HG03103 (cell line): ENCODE data around the gene ANKMY2.
"Not testable (repeated sequence)": the region's sequence is repeated elsewhere in the genome, so short reads cannot be mapped to it uniquely, and the experiment has no call there.

Experiments
- ATAC-seq: cut with Tn5 transposase; IDR thresholded peaks from one replicate; pipeline ENCODE4 v1.9.1; 2021; ENCODE audit warnings: low read depth; ENCODE audit not compliant: unreplicated experiment

Gene ANKMY2

GRCh38 chr7:16645593-16646471 is at the start of gene ANKMY2, which contains the start of gene BZW2:
ANKMY2 (minus strand) TSS chr7:16645754; CDS start chr7:16645573, 181 bp downstream.
BZW2 (plus strand) TSS chr7:16646181; CDS start chr7:16665444, 19,263 bp downstream.
- ATAC-seq: peak; percentile 96

DNA sequence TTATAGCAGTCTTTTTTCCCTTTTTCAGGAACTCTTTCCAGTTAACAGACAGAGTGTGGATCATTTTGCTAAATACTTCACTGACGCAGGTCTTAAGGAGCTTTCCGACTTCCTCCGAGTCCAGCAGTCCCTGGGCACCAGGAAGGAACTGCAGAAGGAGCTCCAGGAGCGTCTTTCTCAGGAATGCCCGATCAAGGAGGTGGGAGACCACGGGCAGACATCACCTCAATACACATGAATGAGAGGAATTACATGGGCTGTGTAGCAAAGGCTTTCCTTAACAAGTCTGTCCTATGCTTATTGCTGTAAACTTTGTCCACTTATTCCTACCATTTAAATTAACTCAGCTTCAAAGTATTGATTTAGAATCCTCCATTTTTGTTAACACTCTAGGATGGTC is 49.3 kb upstream of the ANKMY2 start:
- ATAC-seq: no peak

DNA sequence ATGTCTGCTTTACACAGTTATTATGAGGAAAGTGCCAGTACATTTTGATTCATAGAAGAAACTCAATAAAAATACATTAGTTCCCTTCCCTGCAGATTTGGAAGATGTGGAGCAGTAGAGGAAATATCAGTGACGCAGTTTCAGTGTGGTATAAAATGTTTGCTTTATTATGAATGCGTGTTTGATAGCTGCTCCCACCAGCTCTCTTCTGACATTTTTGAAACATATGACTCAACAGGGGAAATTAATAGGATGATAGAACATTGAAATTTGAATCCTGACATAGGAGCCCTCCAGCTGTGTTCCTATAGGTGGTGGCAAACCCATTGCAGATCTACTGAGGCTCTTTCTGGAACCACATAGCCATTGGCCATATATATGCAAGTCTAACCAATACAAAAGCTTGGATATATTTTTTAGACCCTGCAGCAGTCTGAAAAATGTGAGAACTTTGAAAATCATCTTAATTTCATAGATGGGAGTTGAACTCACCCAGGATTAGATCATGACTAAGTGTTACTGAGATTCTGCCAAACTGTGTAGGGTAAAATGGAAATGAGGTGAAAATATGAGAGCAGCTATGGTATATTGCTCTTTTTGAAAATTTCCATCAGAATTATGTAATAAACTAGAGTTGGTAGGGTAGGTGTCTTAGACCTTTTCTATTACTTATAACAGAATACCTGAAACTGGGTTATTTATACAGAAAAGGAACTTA is 48.2 kb upstream of the ANKMY2 start:
- no peak for ATAC-seq

- no peak for ATAC-seq
Measured at GRCh38 chr7:16691241-16691640, 45.7 kb upstream of the ANKMY2 start.

DNA sequence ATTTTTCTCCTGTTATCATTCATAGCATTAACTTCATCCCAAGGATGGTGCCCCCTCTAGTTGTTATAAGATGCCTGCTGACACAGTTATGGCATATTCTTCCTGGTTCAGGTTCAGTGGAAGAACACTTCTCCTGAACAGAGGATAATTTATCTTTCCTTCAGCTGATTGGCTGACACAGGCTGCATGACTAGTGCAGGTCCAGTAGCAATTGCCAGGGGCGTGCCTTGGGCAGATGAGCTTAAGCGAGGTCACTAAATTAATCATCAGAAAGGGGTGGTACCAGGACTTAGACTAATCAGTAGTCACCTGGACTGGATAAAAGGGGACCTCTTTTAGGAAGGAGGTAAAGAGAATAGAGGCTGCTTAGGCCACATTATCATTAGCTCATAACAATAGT is 42.7 kb upstream of the ANKMY2 start:
- no peak for ATAC-seq

DNA sequence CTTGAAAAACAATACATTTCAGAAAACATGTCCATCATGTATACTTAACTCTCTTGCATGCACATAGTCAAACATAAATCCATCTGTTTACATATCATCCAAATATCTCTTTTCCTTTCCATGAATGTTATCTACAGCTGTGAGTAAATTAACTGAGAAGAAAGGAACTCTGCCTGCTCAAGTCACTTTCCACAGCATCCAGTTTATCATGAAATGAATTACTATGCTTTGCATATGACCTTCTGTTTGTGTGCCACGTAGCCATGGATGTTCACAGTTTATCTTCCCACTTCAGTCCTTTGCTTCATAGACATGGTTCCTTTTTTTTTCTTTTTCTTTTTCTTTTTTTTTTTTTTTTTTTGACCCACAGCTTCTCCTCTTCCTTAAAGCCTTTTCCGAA is 40.0 kb upstream of the ANKMY2 start:
- ATAC-seq: no peak

DNA sequence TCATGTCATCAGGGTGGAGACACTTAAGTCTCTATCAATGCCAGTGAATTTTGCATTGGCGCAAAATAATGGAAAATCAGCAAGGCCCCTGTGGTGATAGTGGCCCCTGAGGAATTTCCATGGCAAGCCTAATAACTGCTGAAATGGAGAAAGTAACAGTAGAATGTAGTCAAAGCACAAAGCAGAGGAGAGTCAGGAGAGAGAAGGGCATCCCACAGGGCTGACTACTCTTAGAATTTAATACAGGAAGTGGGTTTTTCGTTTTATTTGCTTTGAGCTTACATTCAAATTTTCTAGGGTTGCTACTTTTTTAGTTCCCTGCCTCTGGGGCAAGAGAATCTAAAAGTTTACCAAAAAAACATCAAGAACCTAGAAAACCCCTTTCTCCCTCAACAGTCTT is 39.4 kb upstream of the ANKMY2 start:
- ATAC-seq: no peak

DNA sequence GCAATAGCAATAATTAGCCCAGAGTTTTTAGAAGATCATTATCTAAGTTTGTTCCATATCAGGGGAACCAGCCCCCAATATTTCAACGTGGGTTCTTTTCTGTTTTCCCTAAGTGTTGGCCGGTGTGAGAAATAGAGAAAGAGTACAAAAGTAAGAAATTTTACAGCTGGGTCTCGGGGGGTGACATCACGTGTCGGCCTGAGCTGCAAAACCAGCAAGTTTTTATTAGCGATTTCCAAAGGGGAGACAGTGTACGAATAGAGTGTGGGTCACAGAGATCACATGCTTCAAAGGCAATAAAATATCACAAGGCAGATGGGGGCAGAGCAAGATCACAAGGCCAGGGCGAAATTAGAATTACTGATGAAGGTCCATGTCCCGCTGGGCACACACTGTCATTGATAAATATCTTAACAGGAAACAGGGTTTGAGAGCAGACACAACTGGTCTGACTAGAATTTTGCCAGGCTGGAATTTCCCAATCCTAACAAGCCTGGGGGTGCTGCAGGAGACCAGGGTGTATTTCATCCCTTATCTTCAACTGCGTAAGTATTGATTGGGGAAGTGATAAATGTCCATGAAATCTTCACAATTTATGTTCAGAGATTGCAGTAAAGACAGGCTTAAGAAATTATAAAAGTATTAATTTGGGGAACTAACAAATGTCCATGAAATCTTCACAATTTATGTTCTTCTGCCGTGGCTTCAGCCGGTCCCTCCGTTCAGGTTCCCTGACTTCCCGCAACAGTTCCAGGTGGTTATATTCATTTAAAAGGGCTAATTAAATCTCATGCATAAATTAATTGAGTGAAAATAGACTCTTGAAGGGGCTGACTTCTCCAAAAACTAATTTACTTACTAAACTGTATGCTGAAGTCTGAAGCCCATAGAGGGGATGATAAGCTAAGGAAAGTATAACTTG is 33.4 kb upstream of the ANKMY2 start:
- ATAC-seq: not testable (repeated sequence)

DNA sequence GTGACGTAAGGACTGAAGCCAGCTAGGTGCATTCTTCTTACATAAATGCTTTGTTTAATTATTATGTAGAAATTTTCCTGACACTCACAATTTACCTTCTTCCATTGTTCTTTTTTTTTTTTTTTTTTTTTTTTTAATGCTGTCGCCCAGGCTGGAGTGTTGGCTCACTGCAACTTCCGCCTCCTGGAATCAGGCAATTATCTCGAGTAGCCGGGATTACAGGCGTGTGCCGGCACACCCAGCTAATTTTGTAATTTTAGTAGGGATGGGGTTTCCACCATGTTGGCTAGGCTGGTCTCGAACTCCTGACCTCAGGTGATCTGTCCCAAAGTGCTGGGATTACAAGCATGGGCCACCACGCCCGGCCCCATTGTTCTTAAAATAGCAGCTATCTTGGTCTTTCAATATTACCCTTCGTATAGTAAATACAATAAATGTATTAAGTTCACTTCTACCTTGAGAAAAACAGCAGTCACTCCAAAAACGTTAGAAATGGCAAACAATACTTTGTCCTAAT is 32.5 kb upstream of the ANKMY2 start:
- no peak for ATAC-seq

- no peak for ATAC-seq
Measured at GRCh38 chr7:16675277-16675676, 29.7 kb upstream of the ANKMY2 start.

GRCh38 chr7:16671811-16672210 is 26.3 kb upstream of the ANKMY2 start:
- no peak for ATAC-seq

DNA sequence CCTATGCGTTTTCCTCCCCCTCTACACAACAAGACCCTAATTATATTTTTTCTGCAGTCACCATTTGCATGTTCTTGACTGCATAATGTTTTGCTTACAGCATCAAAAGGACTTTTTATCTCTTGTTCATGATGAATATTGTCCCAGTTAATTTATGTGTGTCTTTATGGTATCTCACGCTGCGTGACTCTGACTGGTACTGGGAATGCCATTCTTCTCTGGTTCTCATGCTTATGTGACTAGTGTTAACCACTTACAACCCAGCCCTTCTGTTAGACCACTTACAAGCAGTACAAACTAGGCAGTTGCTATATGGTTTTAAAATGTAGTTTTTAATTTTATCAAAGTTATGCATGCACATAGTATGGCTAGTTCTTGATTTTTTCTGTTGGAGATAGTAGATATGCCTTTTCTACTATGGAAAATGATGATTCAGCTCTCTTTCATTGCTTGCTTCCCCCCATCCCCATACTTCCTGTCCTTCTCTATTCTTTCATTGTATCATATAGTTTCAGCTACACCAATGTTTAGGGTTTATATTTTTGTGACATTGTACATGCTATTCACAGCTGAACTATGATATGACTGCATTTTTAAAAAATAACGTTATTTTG is 25.3 kb upstream of the ANKMY2 start:
- ATAC-seq: no peak

DNA sequence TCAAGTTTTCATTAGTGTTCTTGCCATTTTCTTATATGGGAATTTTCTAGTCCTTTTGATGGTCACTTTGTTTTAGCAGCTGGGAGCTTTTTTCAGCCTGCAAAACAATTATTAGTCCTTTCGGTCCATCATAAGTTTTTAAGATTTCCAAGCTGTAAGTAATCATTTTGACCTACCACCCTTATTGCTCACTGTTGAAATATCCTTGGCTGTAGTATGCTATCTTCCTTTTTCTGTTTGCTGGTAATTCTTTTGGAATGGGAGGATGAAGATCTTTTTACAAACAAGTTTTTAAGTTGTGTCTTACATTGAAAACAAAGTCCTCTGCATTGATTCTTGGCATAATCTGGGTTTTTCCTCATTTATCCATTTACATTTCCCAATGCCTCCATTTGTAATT is 24.5 kb upstream of the ANKMY2 start:
- no peak for ATAC-seq

DNA sequence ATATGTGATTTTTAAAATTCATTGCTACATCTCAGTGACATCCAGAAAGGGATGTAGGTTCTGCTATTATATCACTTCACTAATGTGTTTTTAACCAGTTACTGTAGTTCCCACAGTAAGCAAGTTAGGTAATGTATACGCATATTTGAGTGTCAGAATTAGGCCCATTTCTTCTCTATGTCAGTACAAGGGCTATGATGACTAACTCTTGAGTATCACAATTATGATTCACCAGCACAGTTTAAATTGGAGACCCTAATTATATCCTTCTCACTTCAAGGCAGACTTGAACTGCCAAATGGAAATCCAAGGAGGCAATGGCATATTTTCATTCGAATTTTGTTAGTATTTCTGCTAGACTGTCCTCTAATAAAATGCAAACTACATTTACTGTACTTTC is 24.0 kb upstream of the ANKMY2 start:
- no peak for ATAC-seq

GRCh38 chr7:16668978-16669377 is 23.4 kb upstream of the ANKMY2 start:
- ATAC-seq: no peak

DNA sequence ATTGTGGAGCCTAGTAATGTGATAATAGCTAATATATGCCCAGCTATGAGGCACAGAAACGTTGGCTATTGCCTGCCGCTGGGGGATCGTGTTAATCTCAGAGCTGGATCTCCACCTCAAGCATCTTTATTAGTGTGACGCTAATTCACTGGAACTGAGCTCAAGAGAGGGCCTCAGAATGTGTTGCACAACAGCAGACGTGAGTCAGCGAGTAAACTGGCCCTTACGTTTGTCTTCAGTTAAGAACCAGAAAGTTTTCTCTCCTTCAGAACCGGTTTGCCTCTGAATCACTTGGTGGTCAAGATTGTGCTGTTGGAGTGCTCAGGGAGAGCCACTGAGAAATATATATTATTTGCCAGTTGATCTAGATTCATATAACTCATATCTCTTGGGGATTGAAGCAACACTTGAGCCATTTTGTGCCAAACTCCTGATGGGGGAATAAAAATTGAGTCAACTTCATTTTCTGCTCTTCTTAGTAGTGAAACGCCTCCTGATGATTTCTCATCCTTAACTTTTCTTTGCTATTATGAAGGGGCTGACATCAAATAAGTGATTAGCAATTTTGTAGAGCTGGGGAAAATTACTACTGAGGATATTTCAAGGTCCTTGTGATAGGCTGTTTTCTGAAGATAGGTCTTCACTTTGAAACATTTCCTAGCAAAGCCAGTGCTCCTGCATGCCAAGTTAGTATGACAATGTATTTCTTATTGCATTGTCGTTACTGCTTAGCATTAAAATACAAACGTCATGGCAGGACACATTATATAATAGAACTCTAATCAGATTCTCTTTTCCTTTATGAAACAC is 22.7 kb upstream of the ANKMY2 start:
- no peak for ATAC-seq

DNA sequence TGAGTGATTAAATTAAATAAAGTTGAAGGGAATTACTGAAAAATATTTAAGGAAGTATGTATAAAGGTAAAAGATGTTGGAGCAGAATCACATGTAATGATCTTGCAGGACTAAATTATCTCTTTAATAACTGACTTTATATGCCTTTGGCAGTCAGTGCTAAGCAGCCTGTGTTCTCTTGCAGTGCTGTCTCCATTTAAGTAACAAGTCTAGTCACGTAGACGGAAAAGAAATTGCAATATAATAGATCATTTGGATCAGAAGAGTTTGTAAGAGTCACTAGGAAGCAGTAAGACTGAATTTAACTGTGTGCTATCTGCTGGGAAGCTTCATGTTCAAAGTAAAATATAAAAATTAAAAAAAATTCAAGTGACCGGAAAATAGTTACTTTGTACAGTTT is 21.8 kb upstream of the ANKMY2 start:
- ATAC-seq: no peak

DNA sequence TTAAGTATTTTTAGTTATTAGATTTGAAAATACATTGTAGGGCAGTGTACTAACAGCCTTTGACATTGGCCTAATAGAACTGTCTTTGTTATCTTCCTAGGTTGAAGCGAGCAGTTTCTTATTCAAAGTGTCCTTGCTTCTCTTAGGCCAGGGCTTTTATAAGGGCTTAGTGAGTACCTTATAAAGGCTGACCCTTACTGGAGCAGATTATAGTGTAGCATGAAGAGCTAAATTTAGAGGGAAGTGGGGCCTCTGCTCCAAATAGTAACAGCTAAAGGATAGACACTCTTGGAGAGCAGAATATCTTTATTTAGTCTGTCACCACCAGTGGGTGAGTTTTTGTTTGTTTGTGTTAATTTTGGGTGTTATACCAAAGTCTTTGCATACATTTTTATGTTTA is 16.4 kb upstream of the ANKMY2 start:
- no peak for ATAC-seq

DNA sequence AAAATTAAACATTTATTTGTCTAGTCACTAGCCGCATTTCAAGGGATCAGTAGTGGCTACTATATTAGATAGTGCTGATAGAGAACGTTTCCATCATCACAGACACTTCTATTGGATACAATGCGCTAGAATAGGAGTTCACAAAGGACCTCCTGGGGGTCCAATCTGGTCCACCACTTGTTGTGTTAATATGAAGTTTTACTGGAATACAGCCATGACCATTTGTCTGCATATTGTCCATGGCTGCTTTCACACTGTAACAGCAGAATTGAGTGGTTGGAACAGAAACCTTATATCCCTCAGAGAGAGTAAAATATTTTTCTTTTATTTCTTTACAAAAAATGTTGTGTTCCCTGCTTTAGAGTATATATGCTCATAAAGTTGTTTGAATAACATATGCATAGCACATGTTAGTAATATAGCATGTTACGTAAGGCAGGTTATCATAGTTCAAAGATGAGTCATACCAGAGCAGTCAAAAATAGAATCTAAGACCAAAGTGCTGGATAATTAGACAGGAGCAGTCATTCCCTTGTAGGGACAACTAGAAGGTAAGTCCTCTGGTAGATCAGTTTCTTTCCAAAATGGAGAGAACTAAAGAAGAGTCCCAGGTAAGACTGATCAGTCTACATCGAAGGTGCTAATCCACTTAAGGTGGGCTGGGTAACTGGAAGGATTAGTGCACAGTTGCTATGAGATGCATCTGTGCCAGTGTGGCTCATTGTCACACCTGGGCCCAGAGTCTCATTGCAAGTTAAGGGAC is 15.3 kb upstream of the ANKMY2 start:
- no peak for ATAC-seq
